ENCODE measurements around the gene SPECC1.
"Not testable (repeated sequence)": the region's sequence is repeated elsewhere in the genome, so short reads cannot be mapped to it uniquely, and the experiment has no call there.

Gene SPECC1

DNA sequence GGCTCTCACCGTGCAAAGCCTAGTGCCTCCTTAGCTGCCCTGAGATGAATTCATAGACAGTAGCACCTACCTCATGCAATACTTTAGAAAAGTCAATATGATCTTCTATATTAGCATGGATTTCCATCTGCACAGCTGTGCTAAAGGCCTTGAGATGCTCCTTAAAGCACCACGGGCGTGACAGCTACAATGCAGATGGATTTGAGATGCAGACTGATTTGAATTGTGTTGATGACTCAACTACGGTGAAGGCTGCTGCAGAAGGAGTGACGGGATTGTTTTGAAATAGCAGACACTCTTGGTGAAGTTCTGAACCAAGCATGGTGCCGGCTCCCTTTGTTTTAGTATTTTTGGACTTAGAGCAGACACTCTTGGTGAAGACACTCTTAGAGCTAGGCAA, 88.2 kb downstream of the SPECC1 start:
- no peak for DNase-seq

- no peak for DNase-seq
Observed at GRCh38 chr17:20098314-20098713, 89.2 kb downstream of the SPECC1 start.

- not testable (repeated sequence) for DNase-seq
Observed at GRCh38 chr17:20100806-20101205, 91.6 kb downstream of the SPECC1 start.

- no peak for DNase-seq
Observed at GRCh38 chr17:20103454-20104446, 94.6 kb downstream of the SPECC1 start.

- DNase-seq = peak; percentile 40
Observed at GRCh38 chr17:20105539-20106280, 96.6 kb downstream of the SPECC1 start.

DNA sequence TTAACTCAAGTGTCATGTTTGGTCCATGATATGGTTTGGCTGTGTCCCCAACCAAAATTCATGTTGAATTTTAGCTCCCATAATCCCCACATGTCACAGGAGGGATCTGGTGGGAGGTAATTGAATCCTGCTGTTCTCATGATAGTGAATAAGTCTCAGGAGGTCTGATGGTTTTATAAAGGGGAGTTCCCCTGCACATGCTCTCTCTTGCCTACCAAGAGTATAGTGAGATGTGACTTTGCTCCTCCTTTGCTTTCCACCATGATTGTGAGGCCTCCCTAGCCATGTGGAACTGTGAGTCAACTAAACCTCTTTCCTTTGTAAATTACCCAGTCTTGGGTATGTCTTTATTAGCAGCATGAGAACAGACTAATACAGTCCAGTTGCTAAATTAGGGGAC, 97.3 kb downstream of the SPECC1 start:
- not testable (repeated sequence) for DNase-seq

- DNase-seq = no peak
Observed at GRCh38 chr17:20109076-20109475, 99.9 kb downstream of the SPECC1 start.

DNA sequence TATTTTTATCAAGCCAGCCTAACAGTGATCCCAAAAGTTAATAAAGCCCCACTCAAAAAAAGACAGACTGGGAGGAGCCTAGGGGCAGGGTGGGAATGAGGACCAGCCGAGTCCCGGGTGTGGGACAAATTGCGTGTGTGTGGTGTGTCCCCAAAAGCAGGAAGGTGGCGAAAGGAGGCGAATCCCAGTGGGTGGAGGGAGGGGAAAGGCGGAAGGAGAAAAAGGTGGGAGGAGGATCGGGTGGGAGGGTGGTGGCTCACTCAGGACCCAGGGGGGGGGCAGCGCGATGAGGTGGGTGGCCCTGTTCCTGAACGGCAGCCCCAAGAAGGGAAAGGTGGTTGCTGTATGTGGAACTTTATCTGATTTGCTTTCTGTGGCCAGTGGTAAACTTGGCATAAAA, 102.4 kb downstream of the SPECC1 start:
- DNase-seq = no peak

- no peak for DNase-seq
Observed at GRCh38 chr17:20114466-20114865, 105.3 kb downstream of the SPECC1 start.

DNA sequence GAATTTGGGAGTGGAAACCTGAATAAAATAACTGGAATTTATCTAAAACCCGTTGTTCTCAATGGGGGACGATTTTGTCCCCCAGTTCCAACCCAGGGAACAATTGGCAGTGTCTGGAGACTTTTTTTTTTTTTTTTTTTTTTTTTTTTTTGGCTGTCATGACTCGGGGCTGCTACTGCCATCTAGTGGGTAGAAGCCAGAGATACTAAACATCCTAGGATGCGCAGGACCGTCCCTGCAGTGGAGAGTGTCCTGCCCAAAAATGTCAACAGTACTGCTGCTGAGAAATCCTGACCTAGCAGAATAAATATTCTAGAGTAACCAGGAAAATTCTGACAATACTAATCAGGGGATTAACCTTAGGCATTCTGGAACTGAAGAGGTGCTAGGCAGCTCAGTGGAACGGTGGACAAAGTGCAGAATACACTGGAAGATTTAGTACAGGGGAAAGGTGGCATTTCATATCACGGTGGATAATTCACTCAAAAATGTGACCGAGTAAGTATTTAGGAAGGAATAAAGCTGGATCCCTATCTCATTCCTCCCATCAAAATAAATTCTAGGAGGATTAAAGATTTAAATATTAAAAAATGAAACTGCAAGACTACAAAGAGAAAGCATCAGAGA, 107.6 kb downstream of the SPECC1 start:
- peak; percentile 86 for DNase-seq

DNA sequence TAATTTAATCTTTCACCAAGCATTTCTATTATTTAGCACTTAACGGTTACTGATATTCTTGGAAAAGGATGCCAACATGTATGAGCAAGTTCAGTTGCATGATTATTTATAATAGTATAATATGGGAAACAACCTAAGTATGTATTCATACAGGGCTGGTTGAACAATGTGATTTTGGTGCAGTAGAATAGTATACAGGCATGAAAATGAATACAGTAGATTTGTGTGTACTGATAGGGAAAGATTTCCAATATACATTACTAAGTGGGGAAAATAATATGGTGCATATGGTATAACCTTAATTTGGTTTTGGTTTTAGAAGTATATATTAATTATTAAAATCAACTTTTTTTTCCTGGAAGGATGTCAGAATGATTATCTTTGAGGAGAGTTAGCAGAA, 109.1 kb downstream of the SPECC1 start:
- no peak for DNase-seq

GRCh38 chr17:20120836-20121235, 111.7 kb downstream of the SPECC1 start:
- DNase-seq = peak; percentile 80

GRCh38 chr17:20121359-20122253, 112.4 kb downstream of the SPECC1 start:
- DNase-seq = peak; percentile 88

- peak; percentile 34 for DNase-seq
Observed at GRCh38 chr17:20122254-20122879, 113.2 kb downstream of the SPECC1 start.

GRCh38 chr17:20123209-20123608, 114.0 kb downstream of the SPECC1 start:
- peak; percentile 24 for DNase-seq

DNA sequence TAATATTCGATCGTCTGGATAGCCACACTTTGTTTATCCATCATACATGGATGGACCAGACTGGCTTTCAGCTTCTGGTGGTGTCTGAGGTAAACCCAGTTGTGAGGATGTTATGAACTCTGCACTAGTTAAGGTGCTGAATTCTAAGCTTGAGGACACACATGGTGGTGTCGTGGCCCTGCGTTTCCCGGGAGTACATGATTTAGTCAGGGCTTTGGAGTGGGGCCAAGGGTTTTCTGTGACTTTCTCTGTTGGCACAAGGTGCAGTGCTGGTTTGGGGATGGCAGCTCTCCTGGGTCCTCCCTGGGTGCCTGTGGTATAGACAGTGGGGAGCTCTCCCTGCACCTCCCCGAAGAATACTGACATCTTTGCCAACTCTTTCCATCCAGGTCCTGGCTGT, 116.6 kb downstream of the SPECC1 start:
- no peak for DNase-seq

DNA sequence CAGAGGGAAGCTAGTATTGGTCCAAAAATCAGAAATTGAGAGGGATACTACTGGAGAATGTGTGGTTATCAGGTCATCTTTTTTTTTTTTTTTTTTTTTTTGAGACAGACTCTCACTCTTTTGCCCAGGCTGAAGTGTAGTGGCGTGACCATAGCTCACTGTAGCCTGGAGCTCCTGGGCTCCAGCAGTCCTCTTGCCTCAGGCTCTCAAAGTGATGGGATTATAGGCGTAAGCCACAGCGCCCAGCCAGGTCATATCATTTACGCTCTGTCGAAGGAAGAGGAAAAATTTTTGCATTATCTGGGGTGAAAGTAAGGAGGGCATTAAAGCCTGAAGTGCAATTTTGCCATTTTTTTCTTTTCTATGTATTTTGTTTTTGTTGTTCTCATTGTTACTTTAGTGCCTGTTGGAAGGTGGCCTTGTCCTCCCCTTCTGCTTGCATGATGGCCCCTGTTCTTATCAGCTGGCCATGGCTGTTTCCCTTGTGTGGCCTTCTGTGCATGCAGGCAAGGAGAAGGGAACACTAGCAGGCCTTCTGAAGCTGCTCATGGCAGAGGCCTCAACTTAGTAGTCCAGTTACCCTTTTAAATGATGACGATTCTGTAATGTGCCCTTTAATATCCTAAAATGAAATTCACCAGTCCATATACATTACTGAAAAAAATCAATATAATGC, 118.3 kb downstream of the SPECC1 start:
- DNase-seq = peak; percentile 60

DNA sequence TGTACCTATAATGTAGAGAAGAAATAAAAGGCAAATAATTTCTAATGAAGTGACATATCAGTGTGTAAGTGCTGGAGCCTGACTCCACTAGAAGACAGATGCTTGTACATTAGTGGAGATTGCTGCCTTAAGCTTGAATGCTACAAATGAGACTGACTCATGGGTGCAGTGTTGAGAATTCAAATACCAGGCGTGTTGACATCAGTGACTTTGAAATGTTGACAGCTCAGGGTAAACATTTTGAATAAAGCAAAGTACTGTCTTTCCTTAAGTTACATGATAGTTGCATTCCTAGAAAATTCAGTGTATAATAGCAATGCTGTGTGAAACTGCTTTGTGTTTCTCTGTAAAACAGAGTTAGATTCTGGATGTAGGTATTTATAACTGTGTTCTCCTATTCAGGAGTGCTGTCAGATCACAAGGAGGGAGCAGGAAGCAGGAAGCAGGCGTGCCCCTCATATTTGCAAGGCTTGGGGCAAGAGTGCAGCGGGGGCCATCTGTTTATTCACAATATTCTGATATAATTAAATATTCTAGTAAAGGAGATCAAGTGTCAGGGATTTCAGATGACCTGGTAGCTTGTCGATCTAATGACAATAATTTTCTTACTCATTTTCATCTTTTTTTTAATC, 119.0 kb downstream of the SPECC1 start:
- DNase-seq = peak; percentile 40

DNA sequence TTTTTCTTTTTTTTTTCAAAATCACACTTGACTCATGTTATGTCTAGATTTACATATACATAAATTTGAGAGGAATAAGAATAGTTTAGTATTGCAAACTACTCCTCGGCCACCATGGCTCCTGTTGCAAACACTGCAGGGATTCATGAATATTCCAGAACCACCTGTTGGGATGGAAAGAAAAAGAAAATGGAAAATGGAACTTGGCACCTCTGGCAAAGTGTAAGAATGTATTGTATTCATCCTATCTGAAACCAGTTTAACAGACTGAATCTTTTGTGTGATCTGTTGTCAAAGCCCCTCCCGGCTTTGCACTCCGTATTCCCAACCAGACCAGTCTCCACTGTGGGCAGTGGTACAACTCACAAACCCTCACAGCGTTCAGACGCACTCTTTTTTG, 124.4 kb downstream of the SPECC1 start:
- no peak for DNase-seq

GRCh38 chr17:20141198-20141972, 132.2 kb downstream of the SPECC1 start:
- DNase-seq = peak; percentile 54

Data from NCI-H82 (cell line).